Kidney (tissue), 14 donors: Measurements from ENCODE around the gene AR. TPM values are rescaled to one million over a fixed set of nuclear protein-coding genes. Genes with fewer than 3 reads are reported as not detected.

Source experiments
- DNase-seq, 5 donors: peaks; one replicate each; pipeline ENCODE4 v3.0.0-alpha.2; 2013 to 2020
- FAIRE-seq: peaks from 2 replicates; lab custom pipeline; 2012; peaks lifted over from hg19 to GRCh38; lab: Jason Lieb, UNC
- H3K27ac ChIP-seq, 2 donors: one replicate each; pipeline ENCODE4 v1.7.0; 2013; ENCODE audit warnings: low read depth in 2 of 2, low read length in 2 of 2, inconsistent platforms in 1 of 2
- H3K27me3 ChIP-seq: one replicate; pipeline ENCODE4 v1.7.1; 2013; ENCODE audit warnings: low read length, inconsistent platforms; ENCODE audit not compliant: control insufficient read depth, insufficient read depth
- H3K36me3 ChIP-seq, 3 donors: one replicate each; pipeline versions ENCODE4 v1.7.0 to v1.7.1; 2013; ENCODE audit warnings: low read length in 3 of 3, control low read depth in 1 of 3, inconsistent platforms in 1 of 3; ENCODE audit not compliant: insufficient read depth in 3 of 3, control insufficient read depth in 2 of 3
- H3K4me1 ChIP-seq, 3 donors: one replicate each; pipeline versions ENCODE4 v1.7.0 to v1.7.1; 2013; ENCODE audit warnings: low read length in 3 of 3, inconsistent platforms in 1 of 3, low read depth in 1 of 3; ENCODE audit not compliant: control insufficient read depth in 2 of 3, insufficient read depth in 2 of 3
- H3K4me3 ChIP-seq, 3 donors: one replicate each; pipeline versions ENCODE4 v1.7.0 to v1.8.1; 2013; ENCODE audit warnings: low read length in 3 of 3, control low read depth in 1 of 3, inconsistent platforms in 1 of 3
- H3K9ac ChIP-seq, 3 donors: one replicate each; pipeline versions ENCODE4 v1.7.0 to v1.7.1; 2013; ENCODE audit warnings: low read length in 3 of 3, control low read depth in 1 of 3, inconsistent platforms in 1 of 3
- H3K9me3 ChIP-seq, 3 donors: one replicate each; pipeline versions ENCODE4 v1.7.0 to v1.7.1; 2013; ENCODE audit warnings: low read length in 3 of 3, control low read depth in 1 of 3, inconsistent platforms in 1 of 3; ENCODE audit not compliant: control insufficient read depth in 2 of 3, insufficient read depth in 1 of 3
- CTCF ChIP-seq: IDR thresholded peaks from 3 replicates; pipeline ENCODE4 v1.5.1; 2012; ENCODE audit warnings: mild to moderate bottlenecking, moderate library complexity, borderline replicate concordance; ENCODE audit not compliant: insufficient read depth; ENCODE audit errors: extremely low read depth
- intact Hi-C: fragments of 100-400 bp; cut with DNase I; formaldehyde crosslinking; loops from one replicate; pipeline ENCODE4 v1.11.1; 2022
- polyA plus RNA-seq: library from polyadenylated mRNA; stranded (reverse); fragments of 350-450 nt; fragmentation: Illumina TruSeq; extraction: RNeasy Lipid Tissue Mini Kit (QIAGEN cat#74804); gene quantifications from one replicate; pipeline ENCODE4 v1.2.3, GENCODE V29; 2014; ENCODE audit warnings: low read depth, low replicate concordance; ENCODE audit not compliant: insufficient read depth
- total RNA-seq: library from RNA; stranded (reverse); fragmentation: NEBNext Ultra II Directional; extraction: Animal tissue kit (Norgen Biotek cat#: 25700); gene quantifications from one replicate; pipeline ENCODE4 v1.2.1, GENCODE V29; 2021
- donor health status: control.
- donor health status: control.
- donor health status: control.
- donor health status: control.
- donor health status: control.
- donor health status: DM: yes; HTN: yes; CAD: no.
- donor health status: Normal renal cell carcinoma (clear cell type).

AR gene
- total and polyA plus RNA-seq, 2 donors from 2014 or later: 1.6 to 13.6 TPM

- H3K4me1 ChIP-seq: no peaks in the 10 kb centered on the region
- no peak for TF ChIP-seq CTCF
- no peaks in the 10 kb centered on the region for H3K27me3 ChIP-seq
- intact Hi-C loops: no loop called here
- H3K4me3 ChIP-seq: no peak overlapping the region
- peaks cover 0 to 3% (median 0%) of the 10 kb centered on the region in 3 donors for H3K9me3 ChIP-seq
- FAIRE-seq (no peak), DNase-seq (no peak)
- no peak overlapping the region for H3K9ac ChIP-seq
- no peak overlapping the region for H3K27ac ChIP-seq
- no peaks in the 10 kb centered on the region for H3K36me3 ChIP-seq
These were observed 75.4 kb downstream of the AR start for GRCh38 chrX:67619253-67619652.

DNA sequence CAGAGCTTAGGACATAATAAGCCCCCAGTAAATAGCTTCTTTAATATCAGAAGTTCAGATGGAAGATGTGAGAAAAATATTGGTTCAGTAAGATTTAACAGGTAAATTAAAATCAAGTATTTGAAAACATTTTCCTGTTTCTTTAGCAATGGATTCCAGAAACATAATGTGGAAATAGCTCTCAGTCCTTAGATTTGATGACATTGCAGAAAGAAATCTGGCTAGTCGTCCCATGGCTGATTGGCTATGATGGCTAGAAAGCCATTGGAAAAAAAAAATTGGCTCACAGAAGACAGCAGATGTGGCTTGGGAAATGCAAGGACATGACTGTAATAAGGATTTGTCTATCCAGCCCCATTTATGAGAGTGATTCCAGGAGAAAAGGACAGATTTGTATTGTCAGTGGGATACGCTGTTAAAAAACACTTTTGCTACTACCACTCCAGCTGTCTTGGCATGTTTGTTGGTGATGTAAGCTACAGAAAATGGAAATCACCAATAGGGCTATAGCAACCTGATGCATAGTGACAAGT, 78.3 kb downstream of the AR start:
- no peak overlapping the region for H3K27ac ChIP-seq
- H3K27me3 ChIP-seq: no peaks in the 10 kb centered on the region
- DNase-seq (no peak), FAIRE-seq (no peak)
- H3K9me3 ChIP-seq: peaks cover 0 to 3% (median 0%) of the 10 kb centered on the region in 3 donors
- no peak overlapping the region for H3K9ac ChIP-seq
- H3K4me3 ChIP-seq: no peak overlapping the region
- intact Hi-C loops: no loop called here
- H3K36me3 ChIP-seq: no peaks in the 10 kb centered on the region
- H3K4me1 ChIP-seq: no peaks in the 10 kb centered on the region
- TF ChIP-seq CTCF: no peak

DNA sequence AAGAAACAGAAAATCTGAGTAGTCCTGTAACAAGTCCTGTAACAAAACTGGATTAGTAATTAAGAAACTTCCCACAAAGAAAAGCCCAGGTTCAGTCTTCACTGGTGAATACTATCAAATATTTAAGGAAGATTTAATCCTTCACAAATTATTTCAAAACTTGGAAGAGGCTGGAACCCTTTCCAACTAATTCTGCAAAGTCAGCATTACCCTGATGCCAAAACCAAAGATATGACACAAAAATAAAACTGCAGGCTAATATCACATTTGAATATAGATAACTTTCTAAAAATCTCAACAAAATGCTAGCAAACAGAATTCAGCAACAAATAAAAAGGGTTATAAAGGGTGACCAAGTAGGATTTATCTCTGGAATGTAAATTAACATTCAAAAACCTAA, 80.5 kb downstream of the AR start:
- no peak overlapping the region for H3K4me3 ChIP-seq
- no peak overlapping the region for H3K9ac ChIP-seq
- no peak for DNase-seq
- no peak for FAIRE-seq
- H3K27ac ChIP-seq: no peak overlapping the region
- intact Hi-C loops: no loop called here
- H3K36me3 ChIP-seq: no peaks in the 10 kb centered on the region
- peaks cover 0 to 3% (median 0%) of the 10 kb centered on the region in 3 donors for H3K9me3 ChIP-seq
- H3K4me1 ChIP-seq: no peaks in the 10 kb centered on the region
- no peaks in the 10 kb centered on the region for H3K27me3 ChIP-seq
- TF ChIP-seq CTCF: no peak

- H3K27ac ChIP-seq: no peak overlapping the region
- intact Hi-C loops: no loop called here
- no peak overlapping the region for H3K9ac ChIP-seq
- H3K4me1 ChIP-seq: no peaks in the 10 kb centered on the region
- H3K27me3 ChIP-seq: no peaks in the 10 kb centered on the region
- no peak overlapping the region for H3K4me3 ChIP-seq
- no peaks in the 10 kb centered on the region for H3K36me3 ChIP-seq
- no peak for TF ChIP-seq CTCF
- no peak for FAIRE-seq
- DNase-seq: no peak
- no peaks in the 10 kb centered on the region for H3K9me3 ChIP-seq
These were observed 91.6 kb downstream of the AR start for GRCh38 chrX:67635424-67635823.
